ENCODE results near the gene PLEKHA4. TPM values are rescaled to one million over a fixed set of nuclear protein-coding genes. Genes with fewer than 3 reads are reported as not detected.

Gene PLEKHA4
- total and polyA plus RNA-seq, 9 of the 15 experiments (the other 6 are each of a cell fraction or from before 2014, with no cell fraction given), result 0.07 to 30.8 (median 11.4) TPM

DNA sequence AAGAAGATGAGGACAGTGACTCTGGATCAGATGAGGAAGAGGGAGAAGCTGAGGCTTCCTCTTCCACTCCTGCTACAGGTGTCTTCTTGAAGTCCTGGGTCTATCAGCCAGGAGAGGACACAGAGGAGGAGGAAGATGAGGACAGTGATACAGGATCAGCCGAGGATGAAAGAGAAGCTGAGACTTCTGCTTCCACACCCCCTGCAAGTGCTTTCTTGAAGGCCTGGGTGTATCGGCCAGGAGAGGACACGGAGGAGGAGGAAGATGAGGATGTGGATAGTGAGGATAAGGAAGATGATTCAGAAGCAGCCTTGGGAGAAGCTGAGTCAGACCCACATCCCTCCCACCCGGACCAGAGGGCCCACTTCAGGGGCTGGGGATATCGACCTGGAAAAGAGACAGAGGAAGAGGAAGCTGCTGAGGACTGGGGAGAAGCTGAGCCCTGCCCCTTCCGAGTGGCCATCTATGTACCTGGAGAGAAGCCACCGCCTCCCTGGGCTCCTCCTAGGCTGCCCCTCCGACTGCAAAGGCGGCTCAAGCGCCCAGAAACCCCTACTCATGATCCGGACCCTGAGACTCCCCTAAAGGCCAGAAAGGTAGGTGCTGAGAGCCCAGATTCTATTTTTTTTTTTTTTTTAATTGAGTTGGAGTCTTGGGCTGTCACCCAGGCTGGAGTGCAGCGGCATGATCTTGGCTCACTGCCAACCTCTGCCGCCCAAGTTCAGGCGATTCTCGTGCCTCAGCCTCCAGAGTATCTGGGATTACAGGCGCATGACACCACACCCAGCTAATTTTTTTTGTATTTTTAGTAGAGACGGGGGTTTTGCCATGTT is 6.1 kb upstream of the PLEKHA4 start (continued):
- 0 out of 2 replicates have a peak, but pooled peaks have one; percentile 45 for TF ChIP-seq ZNF707 (CRISPR knock-in tag; conservative IDR thresholded peaks at IDR 0.05)
- TF ChIP-seq, protein P1, sequence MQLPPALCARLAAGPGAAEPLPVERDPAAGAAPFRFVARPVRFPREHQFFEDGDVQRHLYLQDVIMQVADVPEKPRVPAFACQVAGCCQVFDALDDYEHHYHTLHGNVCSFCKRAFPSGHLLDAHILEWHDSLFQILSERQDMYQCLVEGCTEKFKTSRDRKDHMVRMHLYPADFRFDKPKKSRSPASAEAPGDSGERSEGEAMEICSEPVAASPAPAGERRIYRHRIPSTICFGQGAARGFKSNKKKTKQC (CRISPR knock-in tag; IDR thresholded peaks at IDR 0.05), result no peak
- TF ChIP-seq ZFX (CRISPR knock-in tag; IDR thresholded peaks at IDR 0.05), result no peak
- TF ChIP-seq, protein P2, sequence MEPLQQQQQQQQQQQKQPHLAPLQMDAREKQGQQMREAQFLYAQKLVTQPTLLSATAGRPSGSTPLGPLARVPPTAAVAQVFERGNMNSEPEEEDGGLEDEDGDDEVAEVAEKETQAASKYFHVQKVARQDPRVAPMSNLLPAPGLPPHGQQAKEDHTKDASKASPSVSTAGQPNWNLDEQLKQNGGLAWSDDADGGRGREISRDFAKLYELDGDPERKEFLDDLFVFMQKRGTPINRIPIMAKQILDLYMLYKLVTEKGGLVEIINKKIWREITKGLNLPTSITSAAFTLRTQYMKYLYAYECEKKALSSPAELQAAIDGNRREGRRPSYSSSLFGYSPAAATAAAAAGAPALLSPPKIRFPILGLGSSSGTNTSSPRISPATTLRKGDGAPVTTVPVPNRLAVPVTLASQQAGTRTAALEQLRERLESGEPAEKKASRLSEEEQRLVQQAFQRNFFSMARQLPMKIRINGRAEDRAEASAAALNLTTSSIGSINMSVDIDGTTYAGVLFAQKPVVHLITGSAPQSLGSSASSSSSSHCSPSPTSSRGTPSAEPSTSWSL (CRISPR knock-in tag; IDR thresholded peaks at IDR 0.05; ENCODE audit: borderline replicate concordance), result no peak
- TF ChIP-seq ETV6 (IDR thresholded peaks at IDR 0.05; ENCODE audit: borderline replicate concordance in 1 of 2, low read depth in 2 of 2, low read length in 1 of 2), result no peak; a peak in 1 of 4 replicates
- no peak for TF ChIP-seq ETV6 (CRISPR knock-in tag; IDR thresholded peaks at IDR 0.05; ENCODE audit: borderline replicate concordance)
- peak; percentile 32 for TF ChIP-seq CHD1 (IDR thresholded peaks at IDR 0.05; ENCODE audit: low read length)
- TF ChIP-seq ZNF174 (CRISPR knock-in tag; IDR thresholded peaks at IDR 0.05), result no peak
- TF ChIP-seq RBM25 (IDR thresholded peaks at IDR 0.05; ENCODE audit: low read depth, low read length, severe bottlenecking), result no peak
- peak; percentile 58; the same call in 1 of the 2 replicates for TF ChIP-seq NFRKB (IDR thresholded peaks at IDR 0.05; ENCODE audit: low read depth)
- TF ChIP-seq ZBTB17 (CRISPR knock-in tag; IDR thresholded peaks at IDR 0.05), result no peak
- no peak for TF ChIP-seq SMAD1 (IDR thresholded peaks at IDR 0.05; ENCODE audit: low read depth, low read length, partially characterized antibody)
- TF ChIP-seq, protein P3, sequence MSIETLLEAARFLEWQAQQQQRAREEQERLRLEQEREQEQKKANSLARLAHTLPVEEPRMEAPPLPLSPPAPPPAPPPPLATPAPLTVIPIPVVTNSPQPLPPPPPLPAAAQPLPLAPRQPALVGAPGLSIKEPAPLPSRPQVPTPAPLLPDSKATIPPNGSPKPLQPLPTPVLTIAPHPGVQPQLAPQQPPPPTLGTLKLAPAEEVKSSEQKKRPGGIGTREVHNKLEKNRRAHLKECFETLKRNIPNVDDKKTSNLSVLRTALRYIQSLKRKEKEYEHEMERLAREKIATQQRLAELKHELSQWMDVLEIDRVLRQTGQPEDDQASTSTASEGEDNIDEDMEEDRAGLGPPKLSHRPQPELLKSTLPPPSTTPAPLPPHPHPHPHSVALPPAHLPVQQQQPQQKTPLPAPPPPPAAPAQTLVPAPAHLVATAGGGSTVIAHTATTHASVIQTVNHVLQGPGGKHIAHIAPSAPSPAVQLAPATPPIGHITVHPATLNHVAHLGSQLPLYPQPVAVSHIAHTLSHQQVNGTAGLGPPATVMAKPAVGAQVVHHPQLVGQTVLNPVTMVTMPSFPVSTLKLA (conservative IDR thresholded peaks at IDR 0.05), result no peak
- TF ChIP-seq, protein P4, sequence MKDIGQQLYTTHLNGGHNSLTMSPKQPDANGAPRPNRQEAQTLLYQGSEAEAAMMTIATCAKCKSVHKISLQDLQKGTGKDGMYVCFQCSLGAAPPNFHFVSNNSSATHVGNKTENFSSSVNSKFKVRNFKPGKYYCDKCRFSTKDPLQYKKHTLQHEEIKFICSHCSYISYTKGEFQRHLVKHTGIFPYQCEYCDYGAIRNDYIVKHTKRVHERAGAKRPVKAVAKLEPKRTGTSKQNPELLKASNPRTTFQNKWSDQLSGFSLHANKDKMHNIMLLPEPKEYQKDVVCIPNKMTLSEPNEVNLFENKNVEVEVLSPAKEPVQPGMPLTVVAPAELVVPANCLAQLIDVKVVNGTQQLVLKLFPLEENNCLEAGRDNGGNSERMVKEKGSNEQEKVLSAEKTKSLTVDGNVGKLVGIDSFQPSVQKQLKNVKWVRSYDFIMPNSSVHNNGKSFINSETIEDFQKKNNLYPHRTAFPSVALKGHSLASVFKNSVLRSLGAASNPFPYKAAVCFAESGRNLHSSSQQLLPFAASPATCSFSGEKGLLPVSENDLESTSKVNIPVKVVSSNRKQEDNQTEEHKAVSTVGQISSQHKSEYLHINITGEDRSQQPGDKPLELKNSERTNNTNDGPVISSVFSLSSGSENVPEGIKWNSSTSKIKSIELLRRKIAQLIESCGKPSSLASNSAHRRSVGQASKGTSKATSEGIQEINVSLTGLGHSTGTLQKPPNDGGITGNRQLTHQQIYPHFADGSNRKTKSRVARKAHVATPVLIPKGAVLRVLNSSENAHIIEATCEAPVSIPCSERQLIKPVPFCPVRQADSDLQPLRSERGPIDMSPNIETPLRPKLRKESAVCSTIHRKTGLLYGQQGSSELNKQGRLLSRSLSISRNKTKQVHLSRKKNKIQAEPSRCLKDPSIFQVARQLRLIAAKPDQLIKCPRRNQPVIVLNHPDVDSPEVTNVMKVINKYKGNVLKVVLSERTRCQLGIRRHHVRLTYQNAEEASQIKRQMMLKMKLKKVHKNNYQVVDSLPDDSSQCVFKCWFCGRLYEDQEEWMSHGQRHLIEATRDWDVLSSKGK (CRISPR knock-in tag; IDR thresholded peaks at IDR 0.05), result no peak
- peak; percentile 58; the same call in 1 of the 2 replicates for TF ChIP-seq MTA1 (IDR thresholded peaks at IDR 0.05; ENCODE audit: borderline replicate concordance)
- peak; percentile 48 to 63; a peak in 2 of 4 replicates for TF ChIP-seq KDM1A (IDR thresholded peaks at IDR 0.05)
- no peak for TF ChIP-seq NR2F6 (CRISPR knock-in tag; IDR thresholded peaks at IDR 0.05)
- 0 out of 2 replicates have a peak, but pooled peaks have one; percentile 14 for TF ChIP-seq ZBTB7A (IDR thresholded peaks at IDR 0.05; ENCODE audit: borderline replicate concordance, control insufficient read depth, low read depth, low read length)
